Fibroblast of the conjunctiva (primary cell): ENCODE data around the gene UBA3.
A peak's percentile ranks its signal among the peaks of the same experiment; 100 is the strongest.

Source experiments
- DNase-seq: peaks from one replicate; pipeline ENCODE4 v3.0.0-alpha.2; 2010; ENCODE audit warnings: low read depth

UBA3 gene

GRCh38 chr3:69011096-69011730 is 69.0 kb downstream of the UBA3 start:
- DNase-seq: no peak

- peak; percentile 93 for DNase-seq
These were observed 70.4 kb downstream of the UBA3 start for GRCh38 chr3:69009559-69010410.

DNA sequence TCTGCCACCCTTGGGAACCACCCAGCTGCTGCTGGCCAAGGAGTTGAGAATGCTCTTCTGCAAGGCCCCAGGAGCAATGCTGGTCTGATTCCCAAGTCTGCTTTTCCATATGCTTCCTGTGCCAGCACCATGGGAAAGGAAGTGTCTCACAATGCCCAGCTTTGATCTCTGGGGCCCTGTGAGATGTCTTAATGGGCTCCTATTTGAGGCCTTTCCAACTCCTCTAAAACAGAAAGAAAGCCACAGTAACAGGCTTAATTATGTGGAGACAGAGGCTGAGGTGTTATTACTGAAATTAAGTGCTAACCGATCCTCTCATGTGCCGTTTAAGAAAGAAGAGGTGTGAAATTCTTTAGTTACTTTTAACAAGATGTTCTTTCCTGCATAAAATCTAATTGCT is 71.2 kb downstream of the UBA3 start:
- no peak for DNase-seq

DNA sequence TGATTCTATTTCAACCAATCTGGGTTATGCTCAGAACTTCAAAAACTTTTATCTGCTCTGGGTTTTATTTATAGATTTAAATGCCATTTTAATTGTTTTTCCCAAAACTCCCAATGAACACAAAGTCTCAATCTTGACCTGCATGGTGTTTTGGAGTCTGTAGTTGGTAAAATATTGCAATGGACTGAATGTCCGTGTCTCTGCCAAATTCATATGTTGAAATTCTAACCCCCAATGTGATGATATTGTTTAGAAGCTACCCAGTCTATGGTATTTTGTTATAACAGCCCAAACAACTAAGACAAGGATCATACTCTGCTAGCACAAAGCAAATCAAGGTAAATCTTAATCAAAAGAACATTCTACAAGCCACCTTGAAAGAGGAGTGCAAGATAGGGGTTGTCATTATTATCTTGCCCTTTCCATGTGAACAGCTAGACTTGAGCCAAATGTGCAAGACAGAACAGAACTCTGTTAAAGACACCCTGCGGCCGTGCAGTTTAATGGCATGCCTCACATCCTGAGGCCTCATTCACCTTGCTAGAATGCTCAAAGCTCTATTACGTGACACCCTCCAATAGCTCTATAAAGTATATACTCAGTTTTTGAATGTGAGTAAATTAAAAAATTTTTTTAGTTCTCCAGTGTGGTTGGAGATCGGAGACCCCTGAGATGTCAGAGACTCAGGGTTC is 74.2 kb downstream of the UBA3 start:
- no peak for DNase-seq

- no peak for DNase-seq
These were observed 74.9 kb downstream of the UBA3 start for GRCh38 chr3:69005071-69005790.
